Measurements from ENCODE around the gene ASPM.
"Not testable (repeated sequence)": the region's sequence is repeated elsewhere in the genome, so short reads cannot be mapped to it uniquely, and the experiment has no call there.

The ASPM gene

DNA sequence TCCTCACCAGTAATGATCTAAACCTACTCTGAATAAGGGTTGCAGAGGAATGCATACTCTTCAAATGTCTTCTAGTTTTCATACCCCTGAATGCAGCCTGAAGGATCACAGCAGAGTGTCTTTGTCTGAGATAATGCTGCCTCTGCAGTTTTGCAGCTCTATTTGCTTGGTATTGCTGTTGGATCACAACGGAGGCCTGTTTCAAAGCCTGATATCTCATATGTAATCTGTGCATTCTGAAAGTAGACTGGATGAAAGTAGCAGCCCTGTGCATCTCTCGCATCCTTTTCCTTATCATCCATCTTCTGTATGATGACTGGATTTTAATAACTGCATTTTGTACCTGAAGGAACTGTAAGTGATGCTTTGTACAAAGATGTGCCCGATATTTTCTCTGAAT is 44.5 kb downstream of the ASPM start:
- Histone ChIP-seq H2AFZ (no peak overlapping the region), H3K27me3 (ENCODE audit: control insufficient read depth, insufficient read depth, low read length) (no peaks in the 10 kb centered on the region)

DNA sequence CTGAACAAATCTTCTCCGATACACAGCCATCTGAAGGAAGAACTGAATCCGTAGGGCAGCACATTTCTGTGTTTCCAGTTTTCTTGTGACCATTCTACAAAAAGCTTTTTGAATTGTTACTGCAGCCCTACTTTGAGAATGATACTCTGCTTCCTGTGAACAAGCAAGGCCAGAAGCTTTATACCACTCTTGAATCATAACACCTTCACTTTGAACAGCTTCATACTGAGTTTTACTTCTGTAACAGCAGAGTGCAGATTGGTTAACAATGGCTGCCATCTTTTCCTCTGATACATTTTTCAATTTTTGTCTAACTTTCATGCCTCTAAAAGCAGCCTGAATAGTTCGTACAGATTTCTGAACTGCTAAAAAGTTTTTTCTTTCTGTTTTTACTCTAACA is 45.8 kb downstream of the ASPM start:
- no peaks in the 10 kb centered on the region for H3K4me1 ChIP-seq
- H3K4me3 ChIP-seq (ENCODE audit: low read depth, low read length), result no peak overlapping the region
- no peaks in the 10 kb centered on the region for H3K79me2 ChIP-seq
- H3K4me2 ChIP-seq (ENCODE audit: low read length), result no peak overlapping the region
- no peaks in the 10 kb centered on the region for H3K36me3 ChIP-seq (ENCODE audit: control insufficient read depth, insufficient read depth, low read length)
- no peak for TF ChIP-seq CTCF (IDR thresholded peaks at IDR 0.05)
- no peaks in the 10 kb centered on the region for H3K27me3 ChIP-seq (ENCODE audit: control insufficient read depth, insufficient read depth, low read length)
- no peak overlapping the region for H2AFZ ChIP-seq
- H3K9me3 ChIP-seq (ENCODE audit: control insufficient read depth, low read length), result no peaks in the 10 kb centered on the region
- H3K27ac ChIP-seq, result no peak overlapping the region
- H3K9ac ChIP-seq, result no peak overlapping the region

More for the DNA sequence above, 44.5 kb downstream of the ASPM start:
- no peaks in the 10 kb centered on the region for H3K9me3 ChIP-seq (ENCODE audit: control insufficient read depth, low read length)
- no peaks in the 10 kb centered on the region for H3K4me1 ChIP-seq
- no peak overlapping the region for H3K9ac ChIP-seq
- H3K36me3 ChIP-seq (ENCODE audit: control insufficient read depth, insufficient read depth, low read length), result no peaks in the 10 kb centered on the region
- H3K4me3 ChIP-seq (ENCODE audit: low read depth, low read length), result no peak overlapping the region
- H3K27ac ChIP-seq, result no peak overlapping the region
- no peak overlapping the region for H3K4me2 ChIP-seq (ENCODE audit: low read length)
- no peaks in the 10 kb centered on the region for H3K79me2 ChIP-seq
- no peak for TF ChIP-seq CTCF (IDR thresholded peaks at IDR 0.05)

DNA sequence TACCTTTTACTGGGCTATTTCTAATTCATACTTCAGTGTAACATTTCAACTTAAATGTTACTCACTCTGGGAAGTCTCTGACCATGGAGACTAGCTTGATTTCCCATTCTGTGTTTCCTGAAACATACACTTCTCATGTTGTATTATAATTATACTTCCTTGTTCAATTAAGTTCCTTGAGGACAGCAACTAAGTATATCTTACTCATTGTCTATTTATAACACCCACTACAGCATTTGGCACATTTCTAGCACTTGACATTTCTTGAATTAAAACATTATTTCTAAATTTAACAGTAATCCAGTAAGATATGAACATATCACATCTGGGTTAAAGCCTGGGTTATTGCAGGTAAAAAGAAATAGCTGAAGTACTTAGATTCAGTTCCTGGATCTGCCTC is 47.0 kb downstream of the ASPM start:
- Histone ChIP-seq H3K27ac (no peak overlapping the region), H2AFZ (no peak overlapping the region), H3K9me3 (ENCODE audit: control insufficient read depth, low read length) (no peaks in the 10 kb centered on the region), H3K79me2 (no peaks in the 10 kb centered on the region), H3K27me3 (ENCODE audit: control insufficient read depth, insufficient read depth, low read length) (no peaks in the 10 kb centered on the region), H3K4me2 (ENCODE audit: low read length) (no peak overlapping the region), H3K4me1 (no peaks in the 10 kb centered on the region), H3K4me3 (ENCODE audit: low read depth, low read length) (no peak overlapping the region), H3K36me3 (ENCODE audit: control insufficient read depth, insufficient read depth, low read length) (no peaks in the 10 kb centered on the region), H3K9ac (no peak overlapping the region)
- TF ChIP-seq CTCF (IDR thresholded peaks at IDR 0.05), result no peak

DNA sequence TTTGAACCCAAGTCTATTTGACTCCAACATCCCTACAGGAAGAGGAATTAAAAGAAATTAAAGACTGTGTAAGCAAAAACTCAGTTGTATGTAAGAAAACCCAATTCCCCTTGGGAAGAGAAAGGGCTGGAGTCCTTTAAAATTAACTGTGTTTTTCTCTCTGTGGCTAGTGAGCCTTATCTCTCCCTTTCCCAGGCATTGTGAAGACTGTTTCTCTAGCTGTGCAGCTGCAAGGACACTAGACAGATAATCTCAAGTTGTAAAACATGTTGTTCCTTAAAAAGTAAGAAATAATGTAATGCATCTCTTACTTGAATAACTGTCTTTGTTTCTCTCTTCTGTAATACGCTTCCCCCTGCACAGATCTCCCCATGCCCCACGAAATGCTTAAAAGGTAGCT is 49.5 kb downstream of the ASPM start:
- H3K4me3 ChIP-seq (ENCODE audit: low read depth, low read length); H3K27ac ChIP-seq; H3K4me1 ChIP-seq; H3K36me3 ChIP-seq (ENCODE audit: control insufficient read depth, insufficient read depth, low read length); H2AFZ ChIP-seq; H3K9ac ChIP-seq; H3K79me2 ChIP-seq; H3K27me3 ChIP-seq (ENCODE audit: control insufficient read depth, insufficient read depth, low read length); H3K4me2 ChIP-seq (ENCODE audit: low read length); H3K9me3 ChIP-seq (ENCODE audit: control insufficient read depth, low read length): not testable (repeated sequence)

DNA sequence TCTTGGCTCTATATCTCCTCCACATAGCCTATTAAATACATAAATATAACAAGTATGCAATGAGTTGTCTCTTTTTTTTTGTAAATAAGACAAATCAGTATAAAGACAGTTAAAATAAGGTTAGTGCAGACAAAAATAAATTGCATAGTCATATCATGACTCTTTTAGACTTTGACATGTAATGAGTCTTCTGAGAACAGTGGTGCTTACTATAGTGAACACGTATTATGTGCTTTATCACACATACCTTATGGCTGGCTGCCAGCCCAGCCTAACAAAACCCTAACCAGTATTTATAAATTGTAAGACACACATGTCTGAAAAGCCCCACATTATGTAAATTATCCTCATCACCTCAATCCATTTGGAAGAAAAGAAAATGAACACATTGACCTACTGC is 50.3 kb downstream of the ASPM start:
- H3K27ac ChIP-seq, result no peak overlapping the region
- H3K4me3 ChIP-seq (ENCODE audit: low read depth, low read length), result no peak overlapping the region

More for the DNA sequence above, 50.3 kb downstream of the ASPM start:
- Histone ChIP-seq H3K4me2 (ENCODE audit: low read length) (no peak overlapping the region), H3K36me3 (ENCODE audit: control insufficient read depth, insufficient read depth, low read length) (no peaks in the 10 kb centered on the region), H3K4me1 (no peaks in the 10 kb centered on the region), H3K79me2 (no peaks in the 10 kb centered on the region), H3K9ac (no peak overlapping the region), H3K27me3 (ENCODE audit: control insufficient read depth, insufficient read depth, low read length) (no peaks in the 10 kb centered on the region), H2AFZ (no peak overlapping the region), H3K9me3 (ENCODE audit: control insufficient read depth, low read length) (no peaks in the 10 kb centered on the region)
- TF ChIP-seq CTCF (IDR thresholded peaks at IDR 0.05), result no peak

All from parathyroid adenoma (tissue), 2 donors.